ENCODE measurements around the gene ASB8. TPM values are rescaled to one million over a fixed set of nuclear protein-coding genes. Genes with fewer than 3 reads are reported as not detected.
A peak's percentile ranks its signal among the peaks of the same experiment; 100 is the strongest.

ASB8 gene
- total and polyA plus RNA-seq, 9 of the 15 experiments (the other 6 are each of a cell fraction or from before 2014, with no cell fraction given): 13.3 to 29.0 (median 19.6) TPM

GRCh38 chr12:48105321-48105866, 51.9 kb downstream of the ASB8 start (continued):
- TF ChIP-seq, protein P1, sequence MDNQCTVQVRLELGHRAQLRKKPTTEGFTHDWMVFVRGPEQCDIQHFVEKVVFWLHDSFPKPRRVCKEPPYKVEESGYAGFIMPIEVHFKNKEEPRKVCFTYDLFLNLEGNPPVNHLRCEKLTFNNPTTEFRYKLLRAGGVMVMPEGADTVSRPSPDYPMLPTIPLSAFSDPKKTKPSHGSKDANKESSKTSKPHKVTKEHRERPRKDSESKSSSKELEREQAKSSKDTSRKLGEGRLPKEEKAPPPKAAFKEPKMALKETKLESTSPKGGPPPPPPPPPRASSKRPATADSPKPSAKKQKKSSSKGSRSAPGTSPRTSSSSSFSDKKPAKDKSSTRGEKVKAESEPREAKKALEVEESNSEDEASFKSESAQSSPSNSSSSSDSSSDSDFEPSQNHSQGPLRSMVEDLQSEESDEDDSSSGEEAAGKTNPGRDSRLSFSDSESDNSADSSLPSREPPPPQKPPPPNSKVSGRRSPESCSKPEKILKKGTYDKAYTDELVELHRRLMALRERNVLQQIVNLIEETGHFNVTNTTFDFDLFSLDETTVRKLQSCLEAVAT (IDR thresholded peaks at IDR 0.05): peak in 1 of 2 experiments; percentile 68; a peak in 2 of 4 replicates
- TF ChIP-seq MAZ (CRISPR knock-in tag; conservative IDR thresholded peaks at IDR 0.05 in 1 of 2, IDR thresholded peaks at IDR 0.05 in 1 of 2) (no peak), CTCF (IDR thresholded peaks at IDR 0.05 in 2 of 3, conservative IDR thresholded peaks at IDR 0.05 in 1 of 3; ENCODE audit: insufficient read depth in 2 of 3, low read depth in 1 of 3, low read length in 3 of 3) (no peak), ETV1 (tag; conservative IDR thresholded peaks at IDR 0.05; ENCODE audit: low read depth) (no peak), SMARCA4 (IDR thresholded peaks at IDR 0.05) (peak; percentile 48; the same call in 1 of the 2 replicates), TCF3 (CRISPR knock-in tag; IDR thresholded peaks at IDR 0.05) (peak; percentile 26; the same call in 1 of the 2 replicates), ASH1L (IDR thresholded peaks at IDR 0.05; ENCODE audit: borderline replicate concordance, low read depth, partially characterized antibody) (peak; percentile 22), ZNF146 (CRISPR knock-in tag; IDR thresholded peaks at IDR 0.05; ENCODE audit: unreplicated experiment) (no peak)
- TF ChIP-seq, protein P2, sequence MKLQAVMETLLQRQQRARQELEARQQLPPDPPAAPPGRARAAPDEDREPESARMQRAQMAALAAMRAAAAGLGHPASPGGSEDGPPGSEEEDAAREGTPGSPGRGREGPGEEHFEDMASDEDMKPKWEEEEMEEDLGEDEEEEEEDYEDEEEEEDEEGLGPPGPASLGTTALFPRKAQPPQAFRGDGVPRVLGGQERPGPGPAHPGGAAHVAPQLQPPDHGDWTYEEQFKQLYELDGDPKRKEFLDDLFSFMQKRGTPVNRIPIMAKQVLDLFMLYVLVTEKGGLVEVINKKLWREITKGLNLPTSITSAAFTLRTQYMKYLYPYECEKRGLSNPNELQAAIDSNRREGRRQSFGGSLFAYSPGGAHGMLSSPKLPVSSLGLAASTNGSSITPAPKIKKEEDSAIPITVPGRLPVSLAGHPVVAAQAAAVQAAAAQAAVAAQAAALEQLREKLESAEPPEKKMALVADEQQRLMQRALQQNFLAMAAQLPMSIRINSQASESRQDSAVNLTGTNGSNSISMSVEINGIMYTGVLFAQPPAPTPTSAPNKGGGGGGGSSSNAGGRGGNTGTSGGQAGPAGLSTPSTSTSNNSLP (IDR thresholded peaks at IDR 0.05; ENCODE audit: borderline replicate concordance, low read depth, low read length): no peak
